ENCODE data around the gene TMEM63C. TPM values are rescaled to one million over a fixed set of nuclear protein-coding genes. Genes with fewer than 3 reads are reported as not detected.
A peak's percentile ranks its signal among the peaks of the same experiment; 100 is the strongest.

TMEM63C gene
- total and polyA plus RNA-seq, 5 donors from 2014 or later, result 1.2 TPM; not detected in 4

DNA sequence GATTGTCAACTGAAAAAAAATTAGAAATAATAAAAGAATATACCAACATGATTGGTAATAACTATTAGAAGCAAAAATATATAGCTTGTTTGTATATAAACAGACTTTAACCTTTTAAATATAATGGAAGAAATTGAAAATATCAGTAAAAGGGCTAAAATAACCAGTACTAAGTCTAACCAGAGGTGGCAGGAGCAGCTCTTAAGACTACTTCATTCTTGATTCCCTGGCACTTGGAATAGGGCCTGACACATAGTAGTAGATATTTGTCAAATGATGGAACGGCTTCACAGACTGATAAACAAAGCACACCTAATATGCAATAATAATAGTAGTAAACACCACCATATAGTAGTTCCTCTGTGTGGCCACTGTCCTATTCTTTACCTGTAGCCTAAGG, 9.4 kb downstream of the TMEM63C start:
- Mint-ChIP-seq H3K4me3 (no peak overlapping the region), H3K4me1 (peaks cover 0 to 2% (median 0%) of the 10 kb centered on the region in 4 donors), H3K27me3 (peaks cover 8% of the 10 kb centered on the region), H3K27ac (no peak overlapping the region), H3K36me3 (no peaks in the 10 kb centered on the region), H3K9me3 (peaks cover 0 to 2% (median 0%) of the 10 kb centered on the region in 7 donors)
- no peaks in the 10 kb centered on the region for H3K4me1 ChIP-seq (ENCODE audit: control insufficient read depth, insufficient read depth, low read length, poor library complexity, severe bottlenecking)
- DNase-seq, result no peak
- H3K36me3 ChIP-seq (ENCODE audit: control insufficient read depth, insufficient read depth, low read length), result no peaks in the 10 kb centered on the region
- no peak overlapping the region for H3K4me3 ChIP-seq (ENCODE audit: low read depth, low read length)
- H3K9me3 ChIP-seq (ENCODE audit: control insufficient read depth in 2 of 2, low read length in 2 of 2), result no peaks in the 10 kb centered on the region
- peaks cover 5% of the 10 kb centered on the region for H3K27me3 ChIP-seq (ENCODE audit: control insufficient read depth, insufficient read depth, low read length)
- H3K27ac ChIP-seq (ENCODE audit: insufficient read depth, low read length, poor library complexity, severe bottlenecking), result no peak overlapping the region
- ATAC-seq (ENCODE audit: low read depth in 2 of 2), result no peak

DNA sequence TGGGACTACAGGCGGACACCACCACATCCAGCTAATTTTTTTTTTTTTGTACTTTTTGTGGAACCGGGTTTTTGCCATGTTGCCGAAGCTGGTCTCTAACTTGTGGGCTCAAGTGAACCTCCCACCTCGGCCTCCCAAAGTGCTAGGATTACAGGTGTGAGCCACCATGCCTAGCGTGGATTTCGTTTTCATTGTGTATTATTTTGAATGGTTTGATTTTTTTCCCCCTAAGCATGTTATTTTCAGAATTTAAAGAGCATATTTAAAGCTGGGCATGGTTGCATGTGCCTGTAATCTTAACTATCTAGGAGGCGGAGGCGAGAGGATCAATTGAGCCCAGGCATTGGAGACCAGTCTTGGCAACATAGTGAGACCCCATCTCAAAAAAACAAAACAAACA, 13.1 kb downstream of the TMEM63C start:
- H3K4me3 ChIP-seq (ENCODE audit: low read depth, low read length), result no peak overlapping the region
- H3K27ac ChIP-seq (ENCODE audit: insufficient read depth, low read length, poor library complexity, severe bottlenecking), result no peak overlapping the region
- Mint-ChIP-seq H3K9me3 (peaks cover 0 to 2% (median 0%) of the 10 kb centered on the region in 7 donors), H3K27me3 (peaks cover 13% of the 10 kb centered on the region), H3K4me3 (peak overlapping the region in 1 of 4 donors; percentile 89), H3K27ac (no peak overlapping the region), H3K4me1 (peaks cover 0 to 2% (median 0%) of the 10 kb centered on the region in 4 donors), H3K36me3 (peaks cover 4% of the 10 kb centered on the region)
- H3K4me1 ChIP-seq (ENCODE audit: control insufficient read depth, insufficient read depth, low read length, poor library complexity, severe bottlenecking), result no peaks in the 10 kb centered on the region
- H3K36me3 ChIP-seq (ENCODE audit: control insufficient read depth, insufficient read depth, low read length), result no peaks in the 10 kb centered on the region
- H3K9me3 ChIP-seq (ENCODE audit: control insufficient read depth in 2 of 2, low read length in 2 of 2), result no peaks in the 10 kb centered on the region
- H3K27me3 ChIP-seq (ENCODE audit: control insufficient read depth, insufficient read depth, low read length), result peaks cover under 1% of the 10 kb centered on the region
- DNase-seq, result no peak
- no peak for ATAC-seq (ENCODE audit: low read depth in 2 of 2)

- peaks cover 0 to 2% (median 0%) of the 10 kb centered on the region in 7 donors for H3K9me3 Mint-ChIP-seq
- Histone ChIP-seq H3K4me1 (ENCODE audit: control insufficient read depth, insufficient read depth, low read length, poor library complexity, severe bottlenecking) (no peaks in the 10 kb centered on the region), H3K9me3 (ENCODE audit: control insufficient read depth in 2 of 2, low read length in 2 of 2) (no peaks in the 10 kb centered on the region), H3K27ac (ENCODE audit: insufficient read depth, low read length, poor library complexity, severe bottlenecking) (no peak overlapping the region), H3K4me3 (ENCODE audit: low read depth, low read length) (no peak overlapping the region), H3K36me3 (ENCODE audit: control insufficient read depth, insufficient read depth, low read length) (no peaks in the 10 kb centered on the region), H3K27me3 (ENCODE audit: control insufficient read depth, insufficient read depth, low read length) (no peaks in the 10 kb centered on the region)
- H3K4me1 Mint-ChIP-seq, result peaks cover 0 to 2% (median 0%) of the 10 kb centered on the region in 4 donors
- peaks cover 5% of the 10 kb centered on the region for H3K36me3 Mint-ChIP-seq
- H3K27me3 Mint-ChIP-seq, result peaks cover 11% of the 10 kb centered on the region
- H3K27ac Mint-ChIP-seq, result no peak overlapping the region
- ATAC-seq (ENCODE audit: low read depth in 2 of 2), result no peak
- DNase-seq, result no peak
- H3K4me3 Mint-ChIP-seq, result no peak overlapping the region
These were observed 14.2 kb downstream of the TMEM63C start for GRCh38 chr14:77195766-77196165.

DNA sequence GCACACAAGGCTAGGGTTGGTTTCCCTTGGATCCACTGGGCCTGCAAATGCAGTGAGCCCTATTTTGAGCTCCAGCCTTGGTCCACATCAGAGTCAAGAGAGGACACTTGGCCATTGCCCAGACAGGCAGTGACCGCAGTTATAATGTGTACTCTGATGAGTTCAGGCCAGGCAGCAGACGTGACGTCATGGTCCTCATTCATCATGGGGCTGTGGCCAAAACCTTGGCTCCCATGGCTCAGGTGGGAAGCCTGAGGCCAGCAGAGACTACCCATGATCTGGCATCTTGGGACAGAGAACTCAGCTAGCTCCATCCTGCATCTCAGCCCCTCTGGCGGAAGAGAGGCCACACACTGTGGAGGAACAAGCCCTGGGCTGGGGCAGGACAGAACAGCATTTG, 16.4 kb downstream of the TMEM63C start:
- Mint-ChIP-seq H3K36me3 (peaks cover 5% of the 10 kb centered on the region), H3K4me3 (no peak overlapping the region), H3K27me3 (peaks cover 11% of the 10 kb centered on the region), H3K4me1 (no peaks in the 10 kb centered on the region), H3K27ac (no peak overlapping the region), H3K9me3 (peaks cover 0 to 1% (median 0%) of the 10 kb centered on the region in 7 donors)
- ATAC-seq (ENCODE audit: low read depth in 2 of 2) (no peak), DNase-seq (no peak)
- Histone ChIP-seq H3K4me1 (ENCODE audit: control insufficient read depth, insufficient read depth, low read length, poor library complexity, severe bottlenecking) (no peaks in the 10 kb centered on the region), H3K27me3 (ENCODE audit: control insufficient read depth, insufficient read depth, low read length) (no peaks in the 10 kb centered on the region), H3K9me3 (ENCODE audit: control insufficient read depth in 2 of 2, low read length in 2 of 2) (no peaks in the 10 kb centered on the region), H3K36me3 (ENCODE audit: control insufficient read depth, insufficient read depth, low read length) (no peaks in the 10 kb centered on the region), H3K4me3 (ENCODE audit: low read depth, low read length) (no peak overlapping the region), H3K27ac (ENCODE audit: insufficient read depth, low read length, poor library complexity, severe bottlenecking) (no peak overlapping the region)

DNA sequence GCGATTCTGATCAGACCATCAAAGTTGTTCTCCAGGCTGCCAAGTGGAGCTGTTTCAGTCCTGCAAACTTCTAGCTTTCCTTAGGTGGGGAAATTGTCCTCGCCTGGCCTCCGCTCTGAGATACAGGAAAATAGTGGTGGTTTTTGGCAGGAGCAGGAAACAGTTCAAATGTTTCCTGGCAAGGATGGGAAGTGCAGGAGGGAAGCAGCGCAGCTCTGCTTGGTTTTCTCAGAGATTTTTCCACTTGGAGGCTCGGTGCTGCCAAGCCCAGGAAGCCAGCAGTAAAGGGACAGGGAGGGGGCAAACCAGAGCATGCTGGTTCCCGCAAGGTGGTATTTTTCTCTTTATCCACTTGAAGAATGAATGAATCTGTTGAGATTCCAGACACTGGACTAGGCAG, 17.0 kb downstream of the TMEM63C start:
- no peaks in the 10 kb centered on the region for H3K27me3 ChIP-seq (ENCODE audit: control insufficient read depth, insufficient read depth, low read length)
- H3K4me3 Mint-ChIP-seq, result no peak overlapping the region
- no peak overlapping the region for H3K27ac ChIP-seq (ENCODE audit: insufficient read depth, low read length, poor library complexity, severe bottlenecking)
- H3K4me1 ChIP-seq (ENCODE audit: control insufficient read depth, insufficient read depth, low read length, poor library complexity, severe bottlenecking), result no peaks in the 10 kb centered on the region
- H3K36me3 ChIP-seq (ENCODE audit: control insufficient read depth, insufficient read depth, low read length), result no peaks in the 10 kb centered on the region
- no peaks in the 10 kb centered on the region for H3K4me1 Mint-ChIP-seq
- ATAC-seq (ENCODE audit: low read depth in 2 of 2) (no peak), DNase-seq (no peak)
- H3K9me3 ChIP-seq (ENCODE audit: control insufficient read depth in 2 of 2, low read length in 2 of 2), result no peaks in the 10 kb centered on the region
- H3K36me3 Mint-ChIP-seq, result peaks cover 5% of the 10 kb centered on the region
- H3K27me3 Mint-ChIP-seq, result peaks cover 11% of the 10 kb centered on the region
- H3K4me3 ChIP-seq (ENCODE audit: low read depth, low read length), result no peak overlapping the region
- no peak overlapping the region for H3K27ac Mint-ChIP-seq
- peaks cover 0 to 1% (median 0%) of the 10 kb centered on the region in 7 donors for H3K9me3 Mint-ChIP-seq

DNA sequence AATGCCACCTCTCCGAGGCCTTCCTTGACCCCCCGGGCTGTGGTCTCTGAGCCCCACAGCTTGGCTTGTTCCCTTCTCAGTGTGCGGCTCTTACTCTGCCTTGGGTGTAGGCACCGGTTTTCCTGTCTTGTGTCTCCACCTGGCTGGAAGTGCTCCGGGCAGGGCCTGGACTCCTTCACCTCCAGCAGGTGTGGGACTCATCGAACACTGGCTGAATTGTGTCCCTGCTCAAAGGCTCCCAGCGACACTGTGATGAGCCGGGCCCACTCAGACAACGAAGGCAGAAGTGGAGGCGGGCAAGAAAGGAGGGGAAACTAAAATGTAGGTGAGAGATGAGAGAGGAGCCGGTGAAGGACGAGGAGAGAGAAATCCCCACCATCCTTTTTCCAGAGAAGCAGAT, 18.0 kb downstream of the TMEM63C start:
- H3K36me3 ChIP-seq (ENCODE audit: control insufficient read depth, insufficient read depth, low read length), result no peaks in the 10 kb centered on the region
- H3K27ac ChIP-seq (ENCODE audit: insufficient read depth, low read length, poor library complexity, severe bottlenecking), result no peak overlapping the region
- H3K27me3 ChIP-seq (ENCODE audit: control insufficient read depth, insufficient read depth, low read length), result no peaks in the 10 kb centered on the region
- Mint-ChIP-seq H3K36me3 (peaks cover 5% of the 10 kb centered on the region), H3K27me3 (peaks cover 15% of the 10 kb centered on the region), H3K4me1 (no peaks in the 10 kb centered on the region), H3K27ac (no peak overlapping the region), H3K4me3 (no peak overlapping the region), H3K9me3 (peaks cover 0 to 1% (median 0%) of the 10 kb centered on the region in 7 donors)
- ATAC-seq (ENCODE audit: low read depth in 2 of 2), result no peak
- no peak overlapping the region for H3K4me3 ChIP-seq (ENCODE audit: low read depth, low read length)
- no peaks in the 10 kb centered on the region for H3K4me1 ChIP-seq (ENCODE audit: control insufficient read depth, insufficient read depth, low read length, poor library complexity, severe bottlenecking)
- H3K9me3 ChIP-seq (ENCODE audit: control insufficient read depth in 2 of 2, low read length in 2 of 2), result no peaks in the 10 kb centered on the region
- no peak for DNase-seq

- no peaks in the 10 kb centered on the region for H3K27me3 ChIP-seq (ENCODE audit: control insufficient read depth, insufficient read depth, low read length)
- DNase-seq (no peak), ATAC-seq (ENCODE audit: low read depth in 2 of 2) (no peak)
- Mint-ChIP-seq H3K4me3 (no peak overlapping the region), H3K4me1 (no peaks in the 10 kb centered on the region), H3K27ac (no peak overlapping the region), H3K36me3 (peaks cover 5% of the 10 kb centered on the region), H3K27me3 (peaks cover 22% of the 10 kb centered on the region), H3K9me3 (peaks cover 0 to 3% (median 0%) of the 10 kb centered on the region in 7 donors)
- no peaks in the 10 kb centered on the region for H3K9me3 ChIP-seq (ENCODE audit: control insufficient read depth in 2 of 2, low read length in 2 of 2)
- H3K27ac ChIP-seq (ENCODE audit: insufficient read depth, low read length, poor library complexity, severe bottlenecking), result no peak overlapping the region
- no peak overlapping the region for H3K4me3 ChIP-seq (ENCODE audit: low read depth, low read length)
- no peaks in the 10 kb centered on the region for H3K4me1 ChIP-seq (ENCODE audit: control insufficient read depth, insufficient read depth, low read length, poor library complexity, severe bottlenecking)
- H3K36me3 ChIP-seq (ENCODE audit: control insufficient read depth, insufficient read depth, low read length), result no peaks in the 10 kb centered on the region
These were observed 18.9 kb downstream of the TMEM63C start for GRCh38 chr14:77200406-77200985.

DNA sequence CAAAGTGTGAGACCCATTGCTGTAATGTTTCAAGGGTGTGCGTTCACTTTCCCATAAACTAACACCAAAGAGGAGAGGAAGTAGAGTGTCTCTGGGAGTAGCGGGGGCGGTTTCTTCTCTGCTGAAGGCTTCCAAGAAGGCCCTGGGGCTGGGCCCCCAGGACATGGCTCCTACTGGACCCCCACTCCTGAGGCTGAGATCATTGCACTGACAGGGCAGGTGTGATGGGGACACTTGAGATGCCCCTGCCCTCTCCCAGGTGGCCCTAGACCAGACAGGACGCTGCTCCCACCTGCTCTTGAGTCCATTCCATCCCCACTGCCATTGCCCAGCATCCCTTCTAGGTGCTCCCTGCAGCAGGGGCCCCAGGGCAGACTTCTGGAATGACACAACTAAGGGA, 20.1 kb downstream of the TMEM63C start:
- Histone ChIP-seq H3K9me3 (ENCODE audit: control insufficient read depth in 2 of 2, low read length in 2 of 2) (no peaks in the 10 kb centered on the region), H3K27ac (ENCODE audit: insufficient read depth, low read length, poor library complexity, severe bottlenecking) (no peak overlapping the region), H3K4me1 (ENCODE audit: control insufficient read depth, insufficient read depth, low read length, poor library complexity, severe bottlenecking) (no peaks in the 10 kb centered on the region), H3K27me3 (ENCODE audit: control insufficient read depth, insufficient read depth, low read length) (no peaks in the 10 kb centered on the region), H3K36me3 (ENCODE audit: control insufficient read depth, insufficient read depth, low read length) (no peaks in the 10 kb centered on the region), H3K4me3 (ENCODE audit: low read depth, low read length) (no peak overlapping the region)
- ATAC-seq (ENCODE audit: low read depth in 2 of 2) (no peak), DNase-seq (no peak)
- Mint-ChIP-seq H3K4me1 (no peaks in the 10 kb centered on the region), H3K4me3 (no peak overlapping the region), H3K27me3 (peaks cover 22% of the 10 kb centered on the region), H3K9me3 (peaks cover 0 to 3% (median 0%) of the 10 kb centered on the region in 7 donors), H3K36me3 (peaks cover 5% of the 10 kb centered on the region), H3K27ac (no peak overlapping the region)
